GM19193 (cell line): ENCODE results near the gene S100Z.

Experiments used
- POLR2A ChIP-seq: IDR thresholded peaks from 4 replicates; pipeline ENCODE4 v1.6.1; 2011; ENCODE audit not compliant: insufficient read depth, insufficient read length; ENCODE audit errors: extremely low read depth

Gene S100Z

GRCh38 chr5:76956033-76956432, 106.2 kb downstream of the S100Z start:
- TF ChIP-seq POLR2A: no peak

DNA sequence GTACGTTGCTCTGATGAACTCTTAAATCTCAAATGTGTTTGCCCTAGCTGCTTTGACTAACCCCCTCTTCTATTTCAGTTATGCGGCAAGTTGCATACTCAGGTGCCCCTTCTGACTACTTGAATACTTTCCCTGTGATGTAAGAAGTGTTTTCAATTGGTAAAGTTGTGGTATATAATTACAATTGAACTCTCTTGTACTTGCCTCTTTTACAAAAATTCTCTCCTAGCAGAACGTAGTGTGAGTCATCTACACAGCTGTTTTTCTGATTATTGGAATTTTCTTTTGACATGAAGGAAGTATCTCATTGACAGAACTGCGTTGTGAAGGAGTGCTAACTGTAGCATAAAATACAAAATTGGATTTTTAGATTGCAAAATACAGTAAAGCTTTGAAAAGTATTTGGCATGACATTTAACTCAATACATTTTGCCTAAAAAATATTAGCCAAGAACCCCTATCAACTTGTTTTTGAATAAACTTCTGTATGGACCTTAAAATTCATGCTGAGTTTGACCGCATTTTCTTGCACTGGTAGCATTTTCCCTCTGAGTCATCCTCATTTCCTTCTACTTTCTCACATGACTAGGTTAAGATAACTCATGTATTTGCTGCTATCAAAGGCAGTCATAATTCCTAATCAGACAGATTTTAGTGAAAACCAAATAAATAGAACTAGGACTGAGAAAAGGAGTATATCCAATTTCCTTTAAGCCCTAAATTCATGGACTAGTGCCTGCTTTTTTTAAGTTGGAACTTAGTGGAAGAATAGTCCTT, 109.4 kb downstream of the S100Z start:
- no peak for TF ChIP-seq POLR2A

DNA sequence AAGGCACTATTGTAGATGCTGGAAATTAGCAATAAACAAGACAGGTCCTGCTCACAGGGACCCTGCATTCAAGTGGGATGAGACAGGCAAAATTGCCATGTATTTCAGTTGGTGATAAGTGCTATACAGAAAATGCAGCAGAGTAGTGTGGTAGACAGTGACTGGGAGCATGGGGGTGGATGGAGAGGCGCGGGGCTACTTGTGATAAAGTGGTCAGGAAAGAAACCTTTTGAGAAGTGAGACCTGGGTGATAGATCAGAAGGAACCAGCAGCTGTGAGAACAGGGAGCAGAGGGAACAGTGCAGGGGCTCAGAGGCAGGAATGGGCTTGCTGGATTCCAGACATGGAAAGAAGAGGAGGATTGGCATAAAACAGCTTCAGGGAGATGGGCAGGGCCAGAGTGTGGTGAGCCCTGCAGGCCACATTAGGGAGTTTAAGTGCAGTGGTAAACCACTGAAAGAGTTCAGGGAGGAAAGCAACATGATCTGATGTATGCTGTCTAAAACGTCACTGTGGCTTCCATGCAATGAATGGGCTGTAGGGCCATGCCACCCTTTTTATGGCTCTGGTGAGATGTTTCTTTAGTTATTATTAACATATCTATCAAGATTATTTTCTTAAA, 110.3 kb downstream of the S100Z start:
- no peak for TF ChIP-seq POLR2A

DNA sequence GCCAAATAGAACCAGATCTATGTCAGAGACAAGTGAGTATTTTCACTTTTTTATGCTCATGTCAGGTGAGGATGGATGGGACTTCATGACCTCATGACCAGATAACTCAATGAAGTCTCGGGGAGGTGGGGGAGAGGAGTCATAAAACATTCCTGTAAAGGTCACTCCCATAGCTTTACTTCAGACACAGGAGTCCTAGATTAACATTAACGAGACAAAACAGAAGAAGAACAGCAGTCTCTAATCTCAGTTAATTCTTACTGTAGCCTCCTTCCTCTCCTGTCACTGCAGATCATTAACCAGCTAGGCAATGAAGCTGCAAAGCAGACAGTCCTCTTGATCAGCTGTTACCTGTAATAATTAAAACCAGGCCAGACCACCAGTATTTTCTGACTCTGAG, 114.2 kb downstream of the S100Z start:
- no peak for TF ChIP-seq POLR2A
